ENCODE measurements around the gene CDON.

DNA sequence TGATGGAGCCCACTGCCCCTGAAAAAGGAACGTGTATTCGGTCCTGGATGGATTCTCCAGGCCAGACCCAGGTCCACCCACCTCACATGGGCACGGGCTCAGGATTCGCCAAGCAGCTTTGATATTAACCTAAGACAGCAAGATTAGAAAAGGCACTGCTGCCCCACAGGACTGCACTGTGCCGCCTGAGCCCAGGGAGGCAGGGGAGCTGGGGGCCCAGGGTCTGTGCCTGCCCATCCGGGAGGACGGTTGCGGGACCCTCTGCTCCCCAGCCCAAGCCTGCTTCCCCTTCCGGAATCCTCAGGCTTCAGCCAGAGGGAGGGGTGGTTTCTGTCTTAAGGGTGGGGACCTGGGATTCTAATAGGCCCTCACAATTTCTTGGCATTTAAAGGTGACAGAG lies 130.4 kb downstream of the CDON start:
- TF ChIP-seq, protein P1, sequence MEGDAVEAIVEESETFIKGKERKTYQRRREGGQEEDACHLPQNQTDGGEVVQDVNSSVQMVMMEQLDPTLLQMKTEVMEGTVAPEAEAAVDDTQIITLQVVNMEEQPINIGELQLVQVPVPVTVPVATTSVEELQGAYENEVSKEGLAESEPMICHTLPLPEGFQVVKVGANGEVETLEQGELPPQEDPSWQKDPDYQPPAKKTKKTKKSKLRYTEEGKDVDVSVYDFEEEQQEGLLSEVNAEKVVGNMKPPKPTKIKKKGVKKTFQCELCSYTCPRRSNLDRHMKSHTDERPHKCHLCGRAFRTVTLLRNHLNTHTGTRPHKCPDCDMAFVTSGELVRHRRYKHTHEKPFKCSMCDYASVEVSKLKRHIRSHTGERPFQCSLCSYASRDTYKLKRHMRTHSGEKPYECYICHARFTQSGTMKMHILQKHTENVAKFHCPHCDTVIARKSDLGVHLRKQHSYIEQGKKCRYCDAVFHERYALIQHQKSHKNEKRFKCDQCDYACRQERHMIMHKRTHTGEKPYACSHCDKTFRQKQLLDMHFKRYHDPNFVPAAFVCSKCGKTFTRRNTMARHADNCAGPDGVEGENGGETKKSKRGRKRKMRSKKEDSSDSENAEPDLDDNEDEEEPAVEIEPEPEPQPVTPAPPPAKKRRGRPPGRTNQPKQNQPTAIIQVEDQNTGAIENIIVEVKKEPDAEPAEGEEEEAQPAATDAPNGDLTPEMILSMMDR (conservative IDR thresholded peaks at IDR 0.05; ENCODE audit: low read length) = no peak
- no peak for TF ChIP-seq EZH2phosphoT487 (IDR thresholded peaks at IDR 0.05; ENCODE audit: borderline replicate concordance)
